GM23248 (cell line): ENCODE results near the gene MORC2. TPM values are rescaled to one million over a fixed set of nuclear protein-coding genes. Genes with fewer than 3 reads are reported as not detected.

ENCODE experiments used
- DNase-seq: peaks from one replicate; pipeline ENCODE4 v3.0.0-alpha.2; 2015
- H2AFZ ChIP-seq: fragments of 200-600 bp; sonication (generic); 2 replicates; pipeline ENCODE4 v1.6.1; 2016; ENCODE audit warnings: antibody characterized with exemption
- H3F3A ChIP-seq: fragments of 200-600 bp; sonication (generic); 2 replicates; pipeline ENCODE4 v1.6.1; 2016; ENCODE audit warnings: mild to moderate bottlenecking, antibody characterized with exemption, mixed run types; ENCODE audit not compliant: insufficient read depth
- H3K27ac ChIP-seq: fragments of 200-600 bp; sonication (generic); 2 replicates; pipeline ENCODE4 v1.5.1; 2016; ENCODE audit warnings: mild to moderate bottlenecking
- H3K27me3 ChIP-seq: fragments of 200-600 bp; sonication (generic); replicated peaks from 2 replicates; pipeline ENCODE4 v1.6.1; 2016; ENCODE audit warnings: mild to moderate bottlenecking; ENCODE audit not compliant: insufficient read depth
- H3K36me3 ChIP-seq: fragments of 200-600 bp; sonication (generic); 2 replicates; pipeline ENCODE4 v1.6.1; 2016; ENCODE audit warnings: low read depth, mild to moderate bottlenecking
- H3K4me1 ChIP-seq: fragments of 200-600 bp; sonication (generic); 2 replicates; pipeline ENCODE4 v1.6.1; 2016; ENCODE audit warnings: mild to moderate bottlenecking; ENCODE audit not compliant: insufficient read depth
- H3K4me2 ChIP-seq: fragments of 200-600 bp; sonication (generic); one replicate; pipeline ENCODE4 v1.6.1; 2016; ENCODE audit warnings: mild to moderate bottlenecking; ENCODE audit not compliant: unreplicated experiment
- H3K4me3 ChIP-seq: fragments of 200-600 bp; sonication (generic); 2 replicates; pipeline ENCODE4 v1.5.1; 2016; ENCODE audit warnings: mild to moderate bottlenecking
- H3K79me2 ChIP-seq: fragments of 200-600 bp; sonication (generic); 2 replicates; pipeline ENCODE4 v1.6.1; 2016; ENCODE audit warnings: mild to moderate bottlenecking; ENCODE audit not compliant: insufficient read depth
- H3K9ac ChIP-seq: fragments of 200-600 bp; sonication (generic); 2 replicates; pipeline ENCODE4 v1.6.1; 2016; ENCODE audit warnings: mild to moderate bottlenecking
- H3K9me2 ChIP-seq: fragments of 200-600 bp; sonication (generic); 2 replicates; pipeline ENCODE4 v1.6.1; 2016; ENCODE audit warnings: mixed run types, mild to moderate bottlenecking, moderate library complexity; ENCODE audit not compliant: insufficient read depth
- H3K9me3 ChIP-seq: fragments of 200-600 bp; sonication (generic); one replicate; pipeline ENCODE4 v1.6.1; 2017; ENCODE audit warnings: low read depth
- H4K20me1 ChIP-seq: fragments of 200-600 bp; sonication (generic); 2 replicates; pipeline ENCODE4 v1.6.0; 2016; ENCODE audit not compliant: insufficient read depth
- EZH2 ChIP-seq: fragments of 200-600 bp; sonication (generic); IDR thresholded peaks from 2 replicates; pipeline ENCODE4 v1.6.1; 2018; ENCODE audit warnings: antibody characterized with exemption, mild to moderate bottlenecking; ENCODE audit not compliant: insufficient read depth, poor library complexity, severe bottlenecking
- EZH2phosphoT487 ChIP-seq: fragments of 200-600 bp; sonication (generic); IDR thresholded peaks from 2 replicates; pipeline ENCODE4 v1.6.1; 2018; ENCODE audit warnings: antibody characterized with exemption, moderate library complexity, mild to moderate bottlenecking, low read depth; ENCODE audit not compliant: insufficient read depth
- WGBS, 2 experiments: methylation state at CpG; one replicate each; pipeline ENCODE4 v1.1.6; 2015 to 2017; ENCODE audit warnings: low lambda C conversion rate in 2 of 2, low coverage in 1 of 2; ENCODE audit errors: missing lambda C conversion rate in 2 of 2; 5-methylcytosine and 5-hydroxymethylcytosine counted together
- in situ Hi-C: fragments of 300-500 bp; cut with MboI; formaldehyde crosslinking; loops from 2 replicates; pipeline ENCODE4 v1.15.0; 2020
- polyA plus RNA-seq: library from polyadenylated mRNA; unstranded; fragments of >200 nt; fragmentation: Nextera tagmentation; extraction: Ambion mirVana; gene quantifications from 2 replicates; pipeline ENCODE4 v1.2.1, GENCODE V29; 2016
- total RNA-seq: library from RNA; depleted of rRNA; stranded (reverse); fragments of >200 nt; shearing (Covaris generic); gene quantifications from 2 replicates; pipeline ENCODE4 v1.2.3, GENCODE V29; 2014

MORC2 gene
- total and polyA plus RNA-seq, 2 experiments from 2014 or later = 13.2 to 16.8 TPM

DNA sequence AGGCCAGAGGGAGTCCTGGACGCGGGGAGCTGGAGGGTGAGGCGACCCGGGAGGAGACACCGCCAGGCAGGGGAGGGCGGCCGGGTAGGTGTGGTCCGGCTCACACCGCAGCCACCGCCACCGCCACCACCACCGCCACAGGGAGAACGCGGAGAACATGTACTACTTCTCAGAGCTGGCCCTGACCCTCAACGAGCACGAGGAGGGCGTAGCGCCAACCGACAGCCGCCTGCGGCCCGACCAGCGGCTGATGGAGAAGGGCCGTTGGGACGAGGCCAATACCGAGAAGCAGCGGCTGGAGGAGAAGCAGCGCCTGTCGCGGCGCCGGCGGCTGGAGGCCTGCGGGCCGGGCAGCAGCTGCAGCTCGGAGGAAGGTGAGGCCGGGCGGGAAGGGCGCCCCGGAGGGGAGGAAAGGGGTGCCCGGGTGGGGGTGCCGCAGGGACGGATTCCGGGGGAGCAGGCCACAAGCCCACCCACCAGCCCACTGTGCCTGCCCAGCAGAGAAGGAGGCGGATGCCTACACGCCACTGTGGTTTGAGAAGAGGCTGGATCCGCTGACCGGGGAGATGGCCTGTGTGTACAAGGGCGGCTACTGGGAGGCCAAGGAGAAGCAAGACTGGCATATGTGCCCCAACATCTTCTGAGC lies 62.8 kb downstream of the MORC2 start:
- H3K36me3 ChIP-seq = no peaks in the 10 kb centered on the region
- H3K4me1 ChIP-seq = no peaks in the 10 kb centered on the region
- no peak for DNase-seq
- no peaks in the 10 kb centered on the region for H4K20me1 ChIP-seq
- no peaks in the 10 kb centered on the region for H3K27me3 ChIP-seq
- in situ Hi-C loops = loop anchor here (10.0 kb wide), 1 partner anchor 271 kb away; the partner anchor contains the start of gene SLC35E4
- H3F3A ChIP-seq = no peaks in the 10 kb centered on the region
- no peaks in the 10 kb centered on the region for H3K79me2 ChIP-seq
- H3K4me2 ChIP-seq = no peak overlapping the region
- H3K9me2 ChIP-seq = no peaks in the 10 kb centered on the region
- no peak overlapping the region for H3K4me3 ChIP-seq
- no peaks in the 10 kb centered on the region for H3K9me3 ChIP-seq
- no peak overlapping the region for H2AFZ ChIP-seq
- WGBS, 2 experiments = 88 to 93% methylated on average over 19 to 49 of the region's 49 CpGs
- H3K27ac ChIP-seq = no peak overlapping the region
- TF ChIP-seq EZH2 = no peak
- TF ChIP-seq EZH2phosphoT487 = no peak
- H3K9ac ChIP-seq = no peak overlapping the region

DNA sequence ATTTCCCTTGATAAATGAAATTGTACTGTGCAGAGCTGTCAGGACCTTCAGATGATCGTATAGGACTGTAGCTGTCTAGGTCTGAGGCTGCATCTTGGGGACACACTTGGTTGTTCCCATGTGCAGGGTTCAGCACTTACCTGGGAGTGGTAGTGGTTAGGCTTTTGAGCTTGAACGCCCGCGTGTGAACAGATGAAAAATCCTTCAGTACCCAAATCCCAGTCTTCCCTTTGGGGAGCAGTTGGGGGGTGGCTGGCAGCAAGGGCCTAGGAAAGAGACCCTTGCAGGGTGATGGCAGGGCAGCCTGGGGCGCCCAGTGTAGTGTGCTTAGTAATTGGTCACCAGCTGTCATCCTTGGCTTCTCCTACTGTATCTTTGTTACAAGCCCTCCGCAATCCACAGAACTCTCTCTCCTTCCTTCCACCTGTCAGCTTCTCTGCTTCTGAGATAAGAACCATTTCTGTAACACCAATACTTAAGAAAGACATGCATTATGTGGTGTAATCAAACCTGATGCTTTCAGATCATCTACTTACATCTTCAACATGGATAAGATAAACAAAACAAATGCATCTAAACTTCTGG lies 64.6 kb downstream of the MORC2 start:
- 95% methylated on average over 6 of the region's 6 CpGs for WGBS, 2 experiments
- DNase-seq = no peak
- Histone ChIP-seq H3K9ac (no peak overlapping the region), H3K27ac (no peak overlapping the region), H3F3A (no peaks in the 10 kb centered on the region), H3K36me3 (peaks cover 7% of the 10 kb centered on the region; the same call in 1 of the 2 replicates), H3K4me2 (no peak overlapping the region), H3K79me2 (no peaks in the 10 kb centered on the region), H2AFZ (no peak overlapping the region), H3K9me3 (peaks cover 3% of the 10 kb centered on the region), H4K20me1 (no peaks in the 10 kb centered on the region), H3K9me2 (no peaks in the 10 kb centered on the region), H3K4me3 (no peak overlapping the region), H3K27me3 (no peaks in the 10 kb centered on the region), H3K4me1 (no peaks in the 10 kb centered on the region)
- in situ Hi-C loops = loop anchor here (10.0 kb wide), 1 partner anchor 269 kb away; the partner anchor contains the start of gene SLC35E4
- no peak for TF ChIP-seq EZH2phosphoT487
- TF ChIP-seq EZH2 = no peak

DNA sequence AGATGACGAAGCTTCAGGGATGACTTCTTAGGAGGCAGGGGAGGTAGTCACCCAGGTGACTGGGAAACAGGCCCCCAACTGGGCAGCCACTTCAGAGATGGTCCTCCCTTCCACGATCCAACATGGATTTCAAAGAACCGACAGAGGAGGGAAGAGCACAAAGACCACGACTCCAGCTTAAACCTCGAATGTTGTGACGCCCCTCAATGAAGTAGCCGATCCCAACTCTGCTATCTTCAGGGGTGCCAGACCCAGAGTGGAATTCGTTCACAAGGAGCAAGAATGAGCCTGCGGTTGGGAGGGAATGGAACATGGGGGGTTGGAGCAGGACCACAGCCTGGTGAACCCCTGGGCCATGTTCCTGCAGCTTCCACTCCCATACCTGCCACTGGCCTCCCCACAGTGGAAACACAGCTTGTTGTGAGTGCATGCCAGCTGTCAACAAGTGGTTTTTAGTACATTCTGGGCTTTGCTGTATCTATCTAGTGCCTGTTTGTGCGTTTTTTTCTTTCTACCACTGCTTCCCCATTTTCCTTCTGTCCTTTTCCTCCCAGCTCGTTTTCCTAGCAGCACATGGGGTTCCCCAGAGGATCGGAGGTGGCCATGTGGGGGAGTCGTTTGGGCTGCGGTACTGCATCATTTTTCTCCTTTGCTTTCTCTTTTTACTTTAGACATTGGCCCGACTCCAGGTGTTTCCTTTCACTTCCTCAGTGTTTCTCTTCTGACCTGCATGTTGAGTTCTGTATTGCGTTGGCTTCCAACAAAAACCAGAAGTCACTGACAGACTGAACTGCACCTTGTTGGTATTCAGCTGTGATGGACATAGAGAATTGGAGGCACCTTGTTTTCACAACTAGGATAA lies 65.8 kb downstream of the MORC2 start:
- Histone ChIP-seq H3K27ac (no peak overlapping the region), H3K4me3 (no peak overlapping the region), H3F3A (no peaks in the 10 kb centered on the region), H3K4me1 (no peaks in the 10 kb centered on the region), H4K20me1 (no peaks in the 10 kb centered on the region), H2AFZ (no peak overlapping the region), H3K27me3 (no peaks in the 10 kb centered on the region), H3K79me2 (no peaks in the 10 kb centered on the region), H3K9me2 (no peaks in the 10 kb centered on the region), H3K4me2 (no peak overlapping the region), H3K9ac (no peak overlapping the region), H3K9me3 (peaks cover 3% of the 10 kb centered on the region), H3K36me3 (peaks cover 7% of the 10 kb centered on the region; the same call in 1 of the 2 replicates)
- 79 to 85% methylated on average over 16 of the region's 16 CpGs for WGBS, 2 experiments
- no peak for DNase-seq
- TF ChIP-seq EZH2phosphoT487 = no peak
- TF ChIP-seq EZH2 = no peak
- in situ Hi-C loops = loop anchor here (10.0 kb wide), 1 partner anchor 268 kb away; the partner anchor contains the start of gene SLC35E4

GRCh38 chr22:30894371-30894740 lies 74.2 kb downstream of the MORC2 start:
- Histone ChIP-seq H3K79me2 (no peaks in the 10 kb centered on the region), H3K4me3 (no peak overlapping the region)
- no peak for TF ChIP-seq EZH2
- TF ChIP-seq EZH2phosphoT487 = no peak

More at GRCh38 chr22:30894371-30894740, 74.2 kb downstream of the MORC2 start:
- in situ Hi-C loops = no loop called here
- no peak for DNase-seq
- Histone ChIP-seq H3K4me1 (no peaks in the 10 kb centered on the region), H3K9me2 (no peaks in the 10 kb centered on the region), H3K27me3 (no peaks in the 10 kb centered on the region), H3K9me3 (peaks cover under 1% of the 10 kb centered on the region), H3K4me2 (no peak overlapping the region), H3K36me3 (0 out of 2 replicates have a peak, but pooled peaks cover 1% of the 10 kb centered on the region), H4K20me1 (no peaks in the 10 kb centered on the region), H2AFZ (no peak overlapping the region), H3F3A (no peaks in the 10 kb centered on the region), H3K9ac (no peak overlapping the region), H3K27ac (no peak overlapping the region)
- WGBS, 2 experiments = 87% methylated on average over 3 of the region's 3 CpGs
